NT2/D1 (cell line): Measurements from ENCODE around the gene DPYSL5.

Experiments
- SUZ12 ChIP-seq: IDR thresholded peaks from 2 replicates; pipeline ENCODE4 v1.6.1; 2011; ENCODE audit not compliant: insufficient read length, insufficient read depth; ENCODE audit errors: extremely low read depth
- ZNF274 ChIP-seq: IDR thresholded peaks from 2 replicates; pipeline ENCODE4 v1.6.1; 2011; ENCODE audit warnings: mild to moderate bottlenecking, low read depth, low read length

DNA sequence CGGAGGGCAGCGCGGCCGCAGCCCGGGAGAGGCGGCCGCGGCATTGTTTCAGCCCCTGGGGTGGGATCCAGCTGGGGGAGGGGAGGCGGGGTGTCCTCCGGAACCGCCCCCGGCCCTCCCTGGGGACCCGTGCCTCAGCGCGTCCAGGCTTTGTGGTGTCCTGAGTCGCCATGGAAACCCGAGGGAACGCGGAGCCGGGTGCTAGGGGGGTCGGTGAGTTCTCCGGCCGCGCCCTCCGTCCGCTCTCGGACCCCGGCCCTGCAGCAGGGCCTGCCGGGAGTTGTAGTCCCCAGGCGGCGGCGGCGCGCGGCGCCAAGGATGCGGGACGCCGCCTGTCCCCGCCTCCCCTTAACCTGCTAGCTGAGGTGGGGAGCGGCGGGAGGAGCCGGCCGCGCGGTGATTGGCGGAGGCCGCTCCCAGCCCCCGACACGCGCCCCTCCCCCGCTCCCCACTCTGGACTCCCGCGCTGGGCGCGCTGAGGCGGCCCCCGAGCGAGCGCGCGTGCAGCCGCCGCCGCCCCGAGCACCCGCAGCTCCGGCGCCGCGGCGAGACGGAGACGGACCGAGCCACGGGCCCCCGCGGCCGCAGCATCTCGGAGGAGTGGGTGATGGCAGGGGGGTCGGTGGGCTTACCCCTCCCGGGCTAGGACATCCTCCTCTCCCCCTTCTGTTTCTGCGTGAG lies at the start of gene DPYSL5:
- TF ChIP-seq SUZ12 (no peak), ZNF274 (no peak)
